K562 (cell line): ENCODE measurements around the gene TSPAN11.

Experiments
- SREBF1 ChIP-seq: fragments of 150-350 bp; IDR thresholded peaks from 2 replicates; pipeline ENCODE4 v1.6.1; 2014; ENCODE audit warnings: antibody characterized with exemption, low read depth, low read length, borderline replicate concordance
- SREBF2 ChIP-seq: sonication (generic); formaldehyde crosslinking; IDR thresholded peaks from 2 replicates; pipeline ENCODE4 v1.4.0; 2020; ENCODE audit warnings: mild to moderate bottlenecking, missing genetic modification reagents
- TCF3 ChIP-seq: sonication (generic); formaldehyde crosslinking; IDR thresholded peaks from 2 replicates; pipeline ENCODE4 v1.4.0; 2020; ENCODE audit warnings: mild to moderate bottlenecking, missing genetic modification reagents
- ZNF583 ChIP-seq: fragments of 250-450 bp; sonication (Bioruptor Pico); IDR thresholded peaks from 2 replicates; pipeline ENCODE4 v1.4.0; 2020
- ZNF717 ChIP-seq: fragments of 250-450 bp; sonication (Bioruptor Pico); IDR thresholded peaks from 2 replicates; pipeline ENCODE4 v1.5.0; 2021
- TF ChIP-seq, protein P1 (sequence below), 3 experiments: IDR thresholded peaks in 2 of 3; conservative IDR thresholded peaks in 1 of 3; 2 replicates each; pipeline ENCODE4 v1.5.1; 2011 to 2012; ENCODE audit warnings: low read length in 3 of 3, mild to moderate bottlenecking in 3 of 3, control low read depth in 2 of 3, improper control_type of control experiment in 1 of 3, inconsistent platforms in 1 of 3, low read depth in 1 of 3, mixed read lengths in 1 of 3, moderate library complexity in 1 of 3; ENCODE audit not compliant: insufficient read depth in 2 of 3
- TF ChIP-seq, protein P2 (sequence below): fragments of 450-650 bp; formaldehyde crosslinking; conservative IDR thresholded peaks from 2 replicates; pipeline ENCODE4 v1.4.0; 2022; ENCODE audit warnings: mild to moderate bottlenecking, missing genetic modification characterization
- TF ChIP-seq, protein P3 (sequence below): fragments of 450-650 bp; IDR thresholded peaks from 2 replicates; pipeline ENCODE4 v1.7.1; 2018; ENCODE audit warnings: mild to moderate bottlenecking, low read depth; ENCODE audit not compliant: partially characterized antibody

DNA sequence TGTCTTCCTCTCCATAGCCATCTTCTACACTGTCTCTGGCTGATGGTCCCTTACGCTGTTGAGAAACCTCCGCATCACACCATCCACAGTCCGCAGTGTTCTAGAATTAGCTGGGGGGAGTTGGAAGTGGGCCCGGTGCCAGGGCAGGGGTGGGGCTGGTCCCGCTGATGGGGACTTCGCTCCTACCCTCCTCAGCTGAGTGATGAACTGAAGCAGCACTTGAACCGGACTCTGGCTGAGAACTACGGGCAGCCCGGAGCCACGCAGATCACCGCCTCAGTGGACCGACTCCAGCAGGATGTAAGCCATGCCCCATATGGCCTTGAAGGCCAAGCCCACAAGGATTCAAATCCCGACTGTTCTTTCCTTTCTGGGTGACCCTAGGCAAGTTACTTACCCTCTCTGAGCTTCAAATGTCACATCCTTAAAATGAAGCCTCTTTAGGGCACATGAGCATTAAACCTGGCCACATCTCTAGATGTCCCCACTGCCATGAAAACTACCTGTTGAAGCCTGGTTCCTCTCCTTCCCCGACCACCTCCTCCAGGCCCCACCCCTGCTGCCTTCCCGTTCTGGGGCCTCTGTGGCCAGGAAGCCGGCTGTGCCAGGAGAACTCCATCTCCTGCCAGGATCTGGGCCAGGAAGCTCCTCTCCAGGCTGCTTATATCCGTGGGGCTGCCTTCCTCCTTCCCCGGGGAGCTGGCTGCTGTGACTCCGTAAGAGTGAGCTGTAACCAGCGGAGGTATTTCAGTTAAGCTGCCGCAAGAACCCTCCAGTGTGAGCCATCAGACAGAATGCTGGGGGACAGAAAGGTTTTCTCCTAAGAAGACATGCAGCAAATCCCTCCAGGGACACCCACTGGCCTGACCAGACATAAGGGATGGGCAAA, 53.1 kb downstream of the TSPAN11 start:
- TF ChIP-seq, protein P1, sequence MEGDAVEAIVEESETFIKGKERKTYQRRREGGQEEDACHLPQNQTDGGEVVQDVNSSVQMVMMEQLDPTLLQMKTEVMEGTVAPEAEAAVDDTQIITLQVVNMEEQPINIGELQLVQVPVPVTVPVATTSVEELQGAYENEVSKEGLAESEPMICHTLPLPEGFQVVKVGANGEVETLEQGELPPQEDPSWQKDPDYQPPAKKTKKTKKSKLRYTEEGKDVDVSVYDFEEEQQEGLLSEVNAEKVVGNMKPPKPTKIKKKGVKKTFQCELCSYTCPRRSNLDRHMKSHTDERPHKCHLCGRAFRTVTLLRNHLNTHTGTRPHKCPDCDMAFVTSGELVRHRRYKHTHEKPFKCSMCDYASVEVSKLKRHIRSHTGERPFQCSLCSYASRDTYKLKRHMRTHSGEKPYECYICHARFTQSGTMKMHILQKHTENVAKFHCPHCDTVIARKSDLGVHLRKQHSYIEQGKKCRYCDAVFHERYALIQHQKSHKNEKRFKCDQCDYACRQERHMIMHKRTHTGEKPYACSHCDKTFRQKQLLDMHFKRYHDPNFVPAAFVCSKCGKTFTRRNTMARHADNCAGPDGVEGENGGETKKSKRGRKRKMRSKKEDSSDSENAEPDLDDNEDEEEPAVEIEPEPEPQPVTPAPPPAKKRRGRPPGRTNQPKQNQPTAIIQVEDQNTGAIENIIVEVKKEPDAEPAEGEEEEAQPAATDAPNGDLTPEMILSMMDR (IDR thresholded peaks at IDR 0.05 in 2 of 3, conservative IDR thresholded peaks at IDR 0.05 in 1 of 3; ENCODE audit: insufficient read depth in 2 of 3, low read depth in 1 of 3, low read length in 3 of 3), result no peak
- no peak for TF ChIP-seq ZNF717
- TF ChIP-seq, protein P2, sequence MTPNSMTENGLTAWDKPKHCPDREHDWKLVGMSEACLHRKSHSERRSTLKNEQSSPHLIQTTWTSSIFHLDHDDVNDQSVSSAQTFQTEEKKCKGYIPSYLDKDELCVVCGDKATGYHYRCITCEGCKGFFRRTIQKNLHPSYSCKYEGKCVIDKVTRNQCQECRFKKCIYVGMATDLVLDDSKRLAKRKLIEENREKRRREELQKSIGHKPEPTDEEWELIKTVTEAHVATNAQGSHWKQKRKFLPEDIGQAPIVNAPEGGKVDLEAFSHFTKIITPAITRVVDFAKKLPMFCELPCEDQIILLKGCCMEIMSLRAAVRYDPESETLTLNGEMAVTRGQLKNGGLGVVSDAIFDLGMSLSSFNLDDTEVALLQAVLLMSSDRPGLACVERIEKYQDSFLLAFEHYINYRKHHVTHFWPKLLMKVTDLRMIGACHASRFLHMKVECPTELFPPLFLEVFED (CRISPR knock-in tag), result no peak
- no peak for TF ChIP-seq SREBF1
- TF ChIP-seq SREBF2 (CRISPR knock-in tag), result no peak
- TF ChIP-seq, protein P3, sequence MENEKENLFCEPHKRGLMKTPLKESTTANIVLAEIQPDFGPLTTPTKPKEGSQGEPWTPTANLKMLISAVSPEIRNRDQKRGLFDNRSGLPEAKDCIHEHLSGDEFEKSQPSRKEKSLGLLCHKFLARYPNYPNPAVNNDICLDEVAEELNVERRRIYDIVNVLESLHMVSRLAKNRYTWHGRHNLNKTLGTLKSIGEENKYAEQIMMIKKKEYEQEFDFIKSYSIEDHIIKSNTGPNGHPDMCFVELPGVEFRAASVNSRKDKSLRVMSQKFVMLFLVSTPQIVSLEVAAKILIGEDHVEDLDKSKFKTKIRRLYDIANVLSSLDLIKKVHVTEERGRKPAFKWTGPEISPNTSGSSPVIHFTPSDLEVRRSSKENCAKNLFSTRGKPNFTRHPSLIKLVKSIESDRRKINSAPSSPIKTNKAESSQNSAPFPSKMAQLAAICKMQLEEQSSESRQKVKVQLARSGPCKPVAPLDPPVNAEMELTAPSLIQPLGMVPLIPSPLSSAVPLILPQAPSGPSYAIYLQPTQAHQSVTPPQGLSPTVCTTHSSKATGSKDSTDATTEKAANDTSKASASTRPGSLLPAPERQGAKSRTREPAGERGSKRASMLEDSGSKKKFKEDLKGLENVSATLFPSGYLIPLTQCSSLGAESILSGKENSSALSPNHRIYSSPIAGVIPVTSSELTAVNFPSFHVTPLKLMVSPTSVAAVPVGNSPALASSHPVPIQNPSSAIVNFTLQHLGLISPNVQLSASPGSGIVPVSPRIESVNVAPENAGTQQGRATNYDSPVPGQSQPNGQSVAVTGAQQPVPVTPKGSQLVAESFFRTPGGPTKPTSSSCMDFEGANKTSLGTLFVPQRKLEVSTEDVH, result no peak
- no peak for TF ChIP-seq ZNF583 (CRISPR knock-in tag)
- no peak for TF ChIP-seq TCF3 (CRISPR knock-in tag)
